Ectodermal cell (in vitro differentiated cells): Measurements from ENCODE around the gene SLIT3.

Experiments
- H3K27ac ChIP-seq: 2 replicates; pipeline ENCODE4 v1.7.0; 2013; ENCODE audit warnings: mild to moderate bottlenecking, low read depth, low read length; ENCODE audit not compliant: insufficient read depth, poor library complexity, severe bottlenecking
- H3K27me3 ChIP-seq: 2 replicates; pipeline ENCODE4 v1.7.0; 2013; ENCODE audit warnings: mild to moderate bottlenecking, low read length; ENCODE audit not compliant: insufficient read depth, control insufficient read depth, poor library complexity, severe bottlenecking
- H3K36me3 ChIP-seq: one replicate; pipeline ENCODE4 v1.7.0; 2013; ENCODE audit warnings: low read length; ENCODE audit not compliant: control insufficient read depth, insufficient read depth
- H3K4me1 ChIP-seq: one replicate; pipeline ENCODE4 v1.7.0; 2013; ENCODE audit warnings: low read length; ENCODE audit not compliant: control insufficient read depth, insufficient read depth
- H3K4me3 ChIP-seq: 2 replicates; pipeline ENCODE4 v1.7.0; 2013; ENCODE audit warnings: low read depth, low read length, control low read depth; ENCODE audit not compliant: insufficient read depth
- H3K9me3 ChIP-seq: 2 replicates; pipeline ENCODE4 v1.7.0; 2013; ENCODE audit warnings: mild to moderate bottlenecking, low read length, moderate library complexity; ENCODE audit not compliant: control insufficient read depth
- WGBS, 2 experiments: methylation state at CpG; one replicate each; pipeline ENCODE4 v1.1.7; 2013; ENCODE audit warnings: missing lambda C conversion rate in 2 of 2; 5-methylcytosine and 5-hydroxymethylcytosine counted together

Gene SLIT3

GRCh38 chr5:168844922-168845296 is 456.0 kb downstream of the SLIT3 start:
- Histone ChIP-seq H3K27me3 (no peaks in the 10 kb centered on the region), H3K9me3 (no peaks in the 10 kb centered on the region), H3K27ac (no peak overlapping the region), H3K36me3 (no peaks in the 10 kb centered on the region), H3K4me1 (peaks cover 8% of the 10 kb centered on the region), H3K4me3 (no peak overlapping the region)
- WGBS, 2 experiments: 87 to 92% methylated on average over 8 of the region's 8 CpGs

GRCh38 chr5:168844016-168844921 is 456.7 kb downstream of the SLIT3 start:
- peaks cover 8% of the 10 kb centered on the region for H3K4me1 ChIP-seq
- H3K9me3 ChIP-seq: no peaks in the 10 kb centered on the region
- no peaks in the 10 kb centered on the region for H3K36me3 ChIP-seq
- no peak overlapping the region for H3K27ac ChIP-seq
- H3K27me3 ChIP-seq: no peaks in the 10 kb centered on the region
- WGBS, 2 experiments: 89 to 92% methylated on average over 25 of the region's 25 CpGs
- no peak overlapping the region for H3K4me3 ChIP-seq

GRCh38 chr5:168843277-168844015 is 457.5 kb downstream of the SLIT3 start:
- Histone ChIP-seq H3K4me3 (no peak overlapping the region), H3K36me3 (no peaks in the 10 kb centered on the region), H3K4me1 (peaks cover 8% of the 10 kb centered on the region), H3K27ac (no peak overlapping the region), H3K9me3 (no peaks in the 10 kb centered on the region), H3K27me3 (peaks cover 7% of the 10 kb centered on the region)
- WGBS, 2 experiments: 92 to 94% methylated on average over 6 to 7 of the region's 7 CpGs

- no peaks in the 10 kb centered on the region for H3K36me3 ChIP-seq
- no peaks in the 10 kb centered on the region for H3K9me3 ChIP-seq
- 86 to 87% methylated on average over 9 of the region's 9 CpGs for WGBS, 2 experiments
- H3K27ac ChIP-seq: no peak overlapping the region
- H3K27me3 ChIP-seq: peaks cover 12% of the 10 kb centered on the region
- no peak overlapping the region for H3K4me3 ChIP-seq
- peaks cover 8% of the 10 kb centered on the region for H3K4me1 ChIP-seq
These were observed 458.3 kb downstream of the SLIT3 start for GRCh38 chr5:168842571-168843205.

- no peaks in the 10 kb centered on the region for H3K36me3 ChIP-seq
- H3K27ac ChIP-seq: no peak overlapping the region
- no peak overlapping the region for H3K4me3 ChIP-seq
- peaks cover 50% of the 10 kb centered on the region for H3K27me3 ChIP-seq
- WGBS, 2 experiments: 58 to 62% methylated on average over 3 of the region's 3 CpGs
- peaks cover 5% of the 10 kb centered on the region for H3K4me1 ChIP-seq
- no peaks in the 10 kb centered on the region for H3K9me3 ChIP-seq
These were observed 463.1 kb downstream of the SLIT3 start for GRCh38 chr5:168837852-168838251.

- Histone ChIP-seq H3K9me3 (no peaks in the 10 kb centered on the region), H3K4me3 (no peak overlapping the region), H3K36me3 (no peaks in the 10 kb centered on the region), H3K27ac (no peak overlapping the region), H3K4me1 (peaks cover 5% of the 10 kb centered on the region), H3K27me3 (peaks cover 61% of the 10 kb centered on the region)
- WGBS, 2 experiments: 89 to 91% methylated on average over 7 of the region's 7 CpGs
These were observed 464.2 kb downstream of the SLIT3 start for GRCh38 chr5:168836603-168837231.

- no peak overlapping the region for H3K4me3 ChIP-seq
- peaks cover 86% of the 10 kb centered on the region for H3K27me3 ChIP-seq
- H3K27ac ChIP-seq: no peak overlapping the region
- peaks cover 5% of the 10 kb centered on the region for H3K4me1 ChIP-seq
- no peaks in the 10 kb centered on the region for H3K36me3 ChIP-seq
- H3K9me3 ChIP-seq: no peaks in the 10 kb centered on the region
- WGBS, 2 experiments: 9 to 14% methylated on average over 4 of the region's 4 CpGs
These were observed 467.0 kb downstream of the SLIT3 start for GRCh38 chr5:168833936-168834335.

GRCh38 chr5:168833383-168833782 is 467.6 kb downstream of the SLIT3 start:
- H3K27me3 ChIP-seq: peaks cover 85% of the 10 kb centered on the region
- 36 to 47% methylated on average over 3 of the region's 3 CpGs for WGBS, 2 experiments
- H3K27ac ChIP-seq: no peak overlapping the region
- H3K4me3 ChIP-seq: no peak overlapping the region
- no peaks in the 10 kb centered on the region for H3K36me3 ChIP-seq
- no peaks in the 10 kb centered on the region for H3K9me3 ChIP-seq
- H3K4me1 ChIP-seq: peaks cover 5% of the 10 kb centered on the region

GRCh38 chr5:168832308-168832707 is 468.6 kb downstream of the SLIT3 start:
- 92 to 93% methylated on average over 6 of the region's 6 CpGs for WGBS, 2 experiments
- Histone ChIP-seq H3K9me3 (no peaks in the 10 kb centered on the region), H3K36me3 (no peaks in the 10 kb centered on the region), H3K27me3 (peaks cover 80% of the 10 kb centered on the region), H3K27ac (no peak overlapping the region), H3K4me3 (no peak overlapping the region), H3K4me1 (peaks cover 12% of the 10 kb centered on the region)
